ENCODE data around the gene ZNF865.
A peak's percentile ranks its signal among the peaks of the same experiment; 100 is the strongest.

ZNF865 gene

GRCh38 chr19:55576746-55577145, 28.7 kb upstream of the ZNF865 start:
- peaks cover 28% of the 10 kb centered on the region for H3K36me3 Mint-ChIP-seq (ENCODE audit: low read depth)
- TF ChIP-seq CTCF (IDR thresholded peaks at IDR 0.05; ENCODE audit: unreplicated experiment in 3 of 3), result no peak
- H3K27me3 Mint-ChIP-seq (ENCODE audit: low read depth), result peaks cover 5% of the 10 kb centered on the region

GRCh38 chr19:55578031-55578760, 27.3 kb upstream of the ZNF865 start:
- Mint-ChIP-seq H3K4me1 (peaks cover 19% of the 10 kb centered on the region), H3K36me3 (ENCODE audit: low read depth) (peaks cover 28% of the 10 kb centered on the region), H3K9me3 (no peaks in the 10 kb centered on the region), H3K4me3 (no peak overlapping the region), H3K27me3 (ENCODE audit: low read depth) (no peaks in the 10 kb centered on the region), H3K27ac (no peak overlapping the region)
- no peak for TF ChIP-seq CTCF (IDR thresholded peaks at IDR 0.05; ENCODE audit: unreplicated experiment in 3 of 3)

More at GRCh38 chr19:55576746-55577145, 28.7 kb upstream of the ZNF865 start:
- peaks cover 14% of the 10 kb centered on the region for H3K4me1 Mint-ChIP-seq
- H3K27ac Mint-ChIP-seq, result peak overlapping the region in 2 of 3 experiments; percentile 55 to 63
- H3K4me3 Mint-ChIP-seq, result peak overlapping the region; percentile 73 to 86 (median 85)
- no peaks in the 10 kb centered on the region for H3K9me3 Mint-ChIP-seq

- H3K4me3 Mint-ChIP-seq, result peak overlapping the region; percentile 99
- H3K27me3 Mint-ChIP-seq (ENCODE audit: low read depth), result no peaks in the 10 kb centered on the region
- peak overlapping the region; percentile 87 to 98 (median 94) for H3K27ac Mint-ChIP-seq
- peaks cover 19% of the 10 kb centered on the region for H3K4me1 Mint-ChIP-seq
- H3K9me3 Mint-ChIP-seq, result no peaks in the 10 kb centered on the region
- TF ChIP-seq CTCF (IDR thresholded peaks at IDR 0.05; ENCODE audit: unreplicated experiment in 3 of 3), result no peak
- peaks cover 28% of the 10 kb centered on the region for H3K36me3 Mint-ChIP-seq (ENCODE audit: low read depth)
These were observed 26.4 kb upstream of the ZNF865 start for GRCh38 chr19:55578761-55579747.

- no peak for TF ChIP-seq CTCF (IDR thresholded peaks at IDR 0.05; ENCODE audit: unreplicated experiment in 3 of 3)
- peaks cover 24% of the 10 kb centered on the region for H3K4me1 Mint-ChIP-seq
- H3K9me3 Mint-ChIP-seq, result no peaks in the 10 kb centered on the region
- H3K27ac Mint-ChIP-seq, result peak overlapping the region; percentile 87 to 98 (median 94)
- peak overlapping the region; percentile 99 for H3K4me3 Mint-ChIP-seq
- no peaks in the 10 kb centered on the region for H3K27me3 Mint-ChIP-seq (ENCODE audit: low read depth)
- H3K36me3 Mint-ChIP-seq (ENCODE audit: low read depth), result peaks cover 28% of the 10 kb centered on the region
These were observed 25.5 kb upstream of the ZNF865 start for GRCh38 chr19:55579766-55580621.

GRCh38 chr19:55580628-55581144, 24.8 kb upstream of the ZNF865 start, which contains the start of gene ZNF579:
ZNF579 (minus strand) TSS chr19:55580848; CDS start chr19:55579639, 1,209 bp downstream.
- Mint-ChIP-seq H3K27ac (peak within 1 kb of the TSS; percentile 87 to 98 (median 96)), H3K4me3 (peak within 1 kb of the TSS; percentile 99), H3K9me3 (no peaks in the 10 kb centered on the region), H3K4me1 (peaks cover 31% of the 10 kb centered on the region), H3K27me3 (ENCODE audit: low read depth) (no peaks in the 10 kb centered on the region), H3K36me3 (ENCODE audit: low read depth) (peaks cover 22% of the 10 kb centered on the region)
- TF ChIP-seq CTCF (IDR thresholded peaks at IDR 0.05; ENCODE audit: unreplicated experiment in 3 of 3), result no peak

Data from nephron (organoid).